ENCODE results near the gene ZGPAT. TPM values are rescaled to one million over a fixed set of nuclear protein-coding genes. Genes with fewer than 3 reads are reported as not detected.

ZGPAT gene
- total RNA-seq, 4 donors from 2014 or later: 34.4 to 44.7 (median 35.9) TPM

- intact Hi-C loops (cut with DNase I; ENCODE audit: low total_unique reads): no loop called here
- 68 to 73% methylated on average over 19 to 36 of the region's 40 CpGs for WGBS, 2 donors
- peak in 1 of 2 donors; percentile 83 for DNase-seq (ENCODE audit: low spot score in 2 of 2)
- TF ChIP-seq POLR2A (IDR thresholded peaks at IDR 0.05) (no peak), CTCF (IDR thresholded peaks at IDR 0.05) (no peak)
- H3K4me3 ChIP-seq (ENCODE audit: low read depth, poor library complexity, severe bottlenecking): no peak overlapping the region
Measured at GRCh38 chr20:63690003-63690897, 17.6 kb upstream of the ZGPAT start.

- peak in 1 of 2 donors; percentile 85 for DNase-seq (ENCODE audit: low spot score in 2 of 2)
- no peak overlapping the region for H3K4me3 ChIP-seq (ENCODE audit: low read depth, poor library complexity, severe bottlenecking)
- TF ChIP-seq POLR2A (IDR thresholded peaks at IDR 0.05) (no peak), CTCF (IDR thresholded peaks at IDR 0.05) (no peak)
- intact Hi-C loops (cut with DNase I; ENCODE audit: low total_unique reads): no loop called here
- 60 to 68% methylated on average over 18 to 19 of the region's 24 CpGs for WGBS, 2 donors
Measured at GRCh38 chr20:63690898-63691710, 16.7 kb upstream of the ZGPAT start.

GRCh38 chr20:63691711-63692435 is 16.0 kb upstream of the ZGPAT start:
- H3K4me3 ChIP-seq (ENCODE audit: low read depth, poor library complexity, severe bottlenecking): no peak overlapping the region
- no peak for DNase-seq (ENCODE audit: low spot score in 2 of 2)
- intact Hi-C loops (cut with DNase I; ENCODE audit: low total_unique reads): no loop called here
- TF ChIP-seq CTCF (IDR thresholded peaks at IDR 0.05) (no peak), POLR2A (IDR thresholded peaks at IDR 0.05) (no peak)
- WGBS, 2 donors: 57 to 76% methylated on average over 13 to 19 of the region's 21 CpGs

GRCh38 chr20:63692436-63693082 is 15.3 kb upstream of the ZGPAT start:
- DNase-seq (ENCODE audit: low spot score in 2 of 2): no peak
- 54 to 69% methylated on average over 9 to 20 of the region's 20 CpGs for WGBS, 2 donors
- no peak overlapping the region for H3K4me3 ChIP-seq (ENCODE audit: low read depth, poor library complexity, severe bottlenecking)
- TF ChIP-seq CTCF (IDR thresholded peaks at IDR 0.05) (no peak), POLR2A (IDR thresholded peaks at IDR 0.05) (no peak)
- intact Hi-C loops (cut with DNase I; ENCODE audit: low total_unique reads): no loop called here

- intact Hi-C loops (cut with DNase I; ENCODE audit: low total_unique reads): no loop called here
- 83 to 93% methylated on average over 10 of the region's 10 CpGs for WGBS, 2 donors
- no peak overlapping the region for H3K4me3 ChIP-seq (ENCODE audit: low read depth, poor library complexity, severe bottlenecking)
- TF ChIP-seq POLR2A (IDR thresholded peaks at IDR 0.05) (no peak), CTCF (IDR thresholded peaks at IDR 0.05) (no peak)
- DNase-seq (ENCODE audit: low spot score in 2 of 2): no peak
Measured at GRCh38 chr20:63693083-63693732, 14.6 kb upstream of the ZGPAT start.
